ENCODE data around the gene CD72. TPM values are rescaled to one million over a fixed set of nuclear protein-coding genes. Genes with fewer than 3 reads are reported as not detected.

CD72 gene
- total RNA-seq, 2 experiments from 2014 or later: 67.6 to 91.4 TPM

DNA sequence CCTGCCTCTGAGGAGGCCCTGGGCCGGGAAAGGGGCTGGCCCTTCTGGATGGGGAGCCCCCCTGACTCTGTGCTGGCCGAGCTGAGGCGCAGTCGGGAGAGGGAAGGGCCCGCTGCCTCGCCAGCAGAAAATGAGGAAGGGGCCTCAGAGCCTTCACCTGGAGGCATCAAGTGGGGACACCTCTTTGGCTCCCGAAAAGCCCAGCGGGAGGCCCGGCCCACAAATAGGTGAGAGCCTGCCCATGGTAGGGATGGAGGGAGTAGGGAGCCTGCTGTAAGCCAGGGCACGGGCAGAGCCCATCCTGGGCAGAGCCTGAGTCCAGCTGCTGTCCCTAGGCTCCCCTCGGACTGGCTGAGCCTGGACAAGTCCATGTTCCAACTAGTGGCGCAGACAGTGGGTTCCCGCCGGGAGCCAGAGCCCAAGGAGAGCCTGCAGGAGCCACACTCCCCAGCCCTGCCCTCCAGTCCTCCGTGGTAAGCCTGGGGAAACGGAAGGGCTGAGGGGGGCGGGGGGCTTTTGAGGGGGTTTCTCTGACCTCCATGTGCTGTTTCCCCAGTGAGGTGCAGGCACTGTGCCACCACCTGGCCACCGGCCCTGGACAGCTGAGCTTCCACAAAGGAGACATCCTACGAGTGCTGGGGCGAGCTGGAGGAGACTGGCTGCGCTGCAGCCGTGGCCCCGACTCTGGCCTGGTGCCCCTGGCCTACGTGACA is 57.4 kb downstream of the CD72 start:
- intact Hi-C loops (cut with micrococcal nuclease; ENCODE audit: unreplicated experiment): no loop called here
- H3K9me3 ChIP-seq (ENCODE audit: low read length): no peaks in the 10 kb centered on the region
- no peak overlapping the region for H3K4me2 ChIP-seq (ENCODE audit: low read length)
- no peaks in the 10 kb centered on the region for H3K36me3 ChIP-seq (ENCODE audit: insufficient read depth, low read length)
- no peak overlapping the region for H3K4me3 ChIP-seq (ENCODE audit: low read depth, low read length, poor library complexity, severe bottlenecking)
- no peak for DNase-seq (ENCODE audit: low spot score)
- ChIA-PET POLR2A (no interaction called here), CTCF (ENCODE audit: unreplicated experiment) (no interaction called here)
- no peak overlapping the region for H3K27ac ChIP-seq (ENCODE audit: low read depth, low read length, poor library complexity, severe bottlenecking)
- TF ChIP-seq, protein P1, sequence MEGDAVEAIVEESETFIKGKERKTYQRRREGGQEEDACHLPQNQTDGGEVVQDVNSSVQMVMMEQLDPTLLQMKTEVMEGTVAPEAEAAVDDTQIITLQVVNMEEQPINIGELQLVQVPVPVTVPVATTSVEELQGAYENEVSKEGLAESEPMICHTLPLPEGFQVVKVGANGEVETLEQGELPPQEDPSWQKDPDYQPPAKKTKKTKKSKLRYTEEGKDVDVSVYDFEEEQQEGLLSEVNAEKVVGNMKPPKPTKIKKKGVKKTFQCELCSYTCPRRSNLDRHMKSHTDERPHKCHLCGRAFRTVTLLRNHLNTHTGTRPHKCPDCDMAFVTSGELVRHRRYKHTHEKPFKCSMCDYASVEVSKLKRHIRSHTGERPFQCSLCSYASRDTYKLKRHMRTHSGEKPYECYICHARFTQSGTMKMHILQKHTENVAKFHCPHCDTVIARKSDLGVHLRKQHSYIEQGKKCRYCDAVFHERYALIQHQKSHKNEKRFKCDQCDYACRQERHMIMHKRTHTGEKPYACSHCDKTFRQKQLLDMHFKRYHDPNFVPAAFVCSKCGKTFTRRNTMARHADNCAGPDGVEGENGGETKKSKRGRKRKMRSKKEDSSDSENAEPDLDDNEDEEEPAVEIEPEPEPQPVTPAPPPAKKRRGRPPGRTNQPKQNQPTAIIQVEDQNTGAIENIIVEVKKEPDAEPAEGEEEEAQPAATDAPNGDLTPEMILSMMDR (conservative IDR thresholded peaks at IDR 0.05; ENCODE audit: low read length): no peak
- no peak for TF ChIP-seq EZH2phosphoT487 (IDR thresholded peaks at IDR 0.05; ENCODE audit: borderline replicate concordance, low read depth, low read length)
- no TSS peak for BruUV-seq (replicated peaks)
- no peaks in the 10 kb centered on the region for H4K20me1 ChIP-seq (ENCODE audit: insufficient read depth, low read length)
- H3K9me2 ChIP-seq (ENCODE audit: insufficient read depth, low read length): no peaks in the 10 kb centered on the region
- H3K79me2 ChIP-seq (ENCODE audit: insufficient read depth, low read depth, low read length): no peaks in the 10 kb centered on the region
- no peaks in the 10 kb centered on the region for H3K4me1 ChIP-seq (ENCODE audit: insufficient read depth, low read length, poor library complexity, severe bottlenecking)
- no peak overlapping the region for H2AFZ ChIP-seq (ENCODE audit: low read length)

Small RNA genes within 50 kb of the gene (microRNA-seq; reads per million reads assigned to microRNA genes)
- 3.0 reads per million for gene MIR4667 (ENCODE audit: borderline replicate concordance)

Small RNA genes within 50 kb of the gene (small RNA-seq; reads per million reads assigned to genes)
- gene MIR4667: not detected
- not detected for gene RMRP
- not detected for gene RPS29P17

Other genes starting within 250 kb of the CD72 start
- gene RUSC2, start 128.3 kb downstream of the CD72 start, total RNA-seq (2014; rRNA removed; shearing (Covaris generic)): not detected in 2 replicates
- gene RUSC2, start 128.3 kb downstream of the CD72 start, total RNA-seq (2022): not detected in 2 replicates
- gene TESK1, start 13.2 kb downstream of the CD72 start, total RNA-seq (2014; rRNA removed; shearing (Covaris generic)): 15.0 and 18.3 TPM in 2 replicates
- 36.9 and 42.2 TPM in 2 replicates for gene TESK1, start 13.2 kb downstream of the CD72 start, total RNA-seq (2022)
- gene SIT1, start 32.5 kb upstream of the CD72 start, total RNA-seq (2014; rRNA removed; shearing (Covaris generic)): 176 and 210 TPM in 2 replicates
- gene SIT1, start 32.5 kb upstream of the CD72 start, total RNA-seq (2022): 93.0 and 121 TPM in 2 replicates
- 21,739 and 26,575 TPM in 2 replicates for gene RMRP, start 39.6 kb upstream of the CD72 start, total RNA-seq (2014; rRNA removed; shearing (Covaris generic))
- gene RMRP, start 39.6 kb upstream of the CD72 start, total RNA-seq (2022): 4,033 and 12,624 TPM in 2 replicates
- gene CCDC107, start 39.9 kb upstream of the CD72 start, total RNA-seq (2014; rRNA removed; shearing (Covaris generic)): 16.5 and 20.3 TPM in 2 replicates
- 10.0 and 11.4 TPM in 2 replicates for gene CCDC107, start 39.9 kb upstream of the CD72 start, total RNA-seq (2022)
- 22.7 and 30.8 TPM in 2 replicates for gene ARHGEF39, start 46.8 kb upstream of the CD72 start, total RNA-seq (2014; rRNA removed; shearing (Covaris generic))
- 48.1 and 53.6 TPM in 2 replicates for gene ARHGEF39, start 46.8 kb upstream of the CD72 start, total RNA-seq (2022)
- gene CA9, start 55.5 kb upstream of the CD72 start, total RNA-seq (2014; rRNA removed; shearing (Covaris generic)): 0.10 and 0.16 TPM in 2 replicates
- gene CA9, start 55.5 kb upstream of the CD72 start, total RNA-seq (2022): not detected in 2 replicates
- 0.44 TPM in 1 of 2 replicates, not detected in the other for gene TPM2, start 71.5 kb upstream of the CD72 start, total RNA-seq (2014; rRNA removed; shearing (Covaris generic))
- gene TPM2, start 71.5 kb upstream of the CD72 start, total RNA-seq (2022): 2.5 and 3.8 TPM in 2 replicates
- gene TLN1, start 113.8 kb upstream of the CD72 start, total RNA-seq (2014; rRNA removed; shearing (Covaris generic)): 87.5 and 98.8 TPM in 2 replicates
- 169 and 177 TPM in 2 replicates for gene TLN1, start 113.8 kb upstream of the CD72 start, total RNA-seq (2022)
- 16.8 and 18.2 TPM in 2 replicates for gene CREB3, start 114.3 kb upstream of the CD72 start, total RNA-seq (2014; rRNA removed; shearing (Covaris generic))
- gene CREB3, start 114.3 kb upstream of the CD72 start, total RNA-seq (2022): 21.9 and 23.0 TPM in 2 replicates
- 66.0 and 75.4 TPM in 2 replicates for gene GBA2, start 130.8 kb upstream of the CD72 start, total RNA-seq (2014; rRNA removed; shearing (Covaris generic))
- 68.2 and 70.4 TPM in 2 replicates for gene GBA2, start 130.8 kb upstream of the CD72 start, total RNA-seq (2022)
- 12.3 and 13.5 TPM in 2 replicates for gene RGP1, start 130.9 kb upstream of the CD72 start, total RNA-seq (2014; rRNA removed; shearing (Covaris generic))
- 27.1 and 31.3 TPM in 2 replicates for gene RGP1, start 130.9 kb upstream of the CD72 start, total RNA-seq (2022)
- 0.67 and 2.3 TPM in 2 replicates for gene MSMP, start 135.9 kb upstream of the CD72 start, total RNA-seq (2014; rRNA removed; shearing (Covaris generic))
- gene MSMP, start 135.9 kb upstream of the CD72 start, total RNA-seq (2022): 4.1 and 4.4 TPM in 2 replicates
- 3.0 and 9.8 TPM in 2 replicates for gene NPR2, start 173.2 kb upstream of the CD72 start, total RNA-seq (2014; rRNA removed; shearing (Covaris generic))
- 3.5 and 4.7 TPM in 2 replicates for gene NPR2, start 173.2 kb upstream of the CD72 start, total RNA-seq (2022)
- 1.1 and 3.9 TPM in 2 replicates for gene SPAG8, start 193.8 kb upstream of the CD72 start, total RNA-seq (2014; rRNA removed; shearing (Covaris generic))
- 3.6 and 5.1 TPM in 2 replicates for gene SPAG8, start 193.8 kb upstream of the CD72 start, total RNA-seq (2022)
- gene HINT2, start 196.6 kb upstream of the CD72 start, total RNA-seq (2014; rRNA removed; shearing (Covaris generic)): 74.3 and 82.5 TPM in 2 replicates
- 83.1 and 84.5 TPM in 2 replicates for gene HINT2, start 196.6 kb upstream of the CD72 start, total RNA-seq (2022)
- gene FAM221B, start 210.3 kb upstream of the CD72 start, total RNA-seq (2014; rRNA removed; shearing (Covaris generic)): not detected in 2 replicates
- not detected in 2 replicates for gene FAM221B, start 210.3 kb upstream of the CD72 start, total RNA-seq (2022)
- gene TMEM8B, start 210.8 kb upstream of the CD72 start, total RNA-seq (2014; rRNA removed; shearing (Covaris generic)): 3.1 and 3.2 TPM in 2 replicates
- 15.7 and 19.1 TPM in 2 replicates for gene TMEM8B, start 210.8 kb upstream of the CD72 start, total RNA-seq (2022)